Activated naive CD4-positive, alpha-beta T cell treated with anti-CD3 and anti-CD28 coated beads, Interleukin-2, amount 50 U/mL, for 24 hours (primary cell): ENCODE data around the gene LYAR.

Experiments used
- H3K27ac Mint-ChIP-seq: one replicate; pipeline ENCODE4 v1.8.0; 2021; ENCODE audit warnings: mild to moderate bottlenecking, mixed read lengths
- H3K27me3 Mint-ChIP-seq: one replicate; pipeline ENCODE4 v1.8.0; 2021; ENCODE audit warnings: mixed read lengths
- H3K36me3 Mint-ChIP-seq: one replicate; pipeline ENCODE4 v1.8.0; 2021; ENCODE audit warnings: mixed read lengths
- H3K4me1 Mint-ChIP-seq: one replicate; pipeline ENCODE4 v1.8.0; 2021; ENCODE audit warnings: mixed read lengths
- H3K4me3 Mint-ChIP-seq: one replicate; pipeline ENCODE4 v1.8.0; 2021; ENCODE audit warnings: mild to moderate bottlenecking, mixed read lengths
- H3K9me3 Mint-ChIP-seq: one replicate; pipeline ENCODE4 v1.8.0; 2021; ENCODE audit warnings: mixed read lengths

Gene LYAR

DNA sequence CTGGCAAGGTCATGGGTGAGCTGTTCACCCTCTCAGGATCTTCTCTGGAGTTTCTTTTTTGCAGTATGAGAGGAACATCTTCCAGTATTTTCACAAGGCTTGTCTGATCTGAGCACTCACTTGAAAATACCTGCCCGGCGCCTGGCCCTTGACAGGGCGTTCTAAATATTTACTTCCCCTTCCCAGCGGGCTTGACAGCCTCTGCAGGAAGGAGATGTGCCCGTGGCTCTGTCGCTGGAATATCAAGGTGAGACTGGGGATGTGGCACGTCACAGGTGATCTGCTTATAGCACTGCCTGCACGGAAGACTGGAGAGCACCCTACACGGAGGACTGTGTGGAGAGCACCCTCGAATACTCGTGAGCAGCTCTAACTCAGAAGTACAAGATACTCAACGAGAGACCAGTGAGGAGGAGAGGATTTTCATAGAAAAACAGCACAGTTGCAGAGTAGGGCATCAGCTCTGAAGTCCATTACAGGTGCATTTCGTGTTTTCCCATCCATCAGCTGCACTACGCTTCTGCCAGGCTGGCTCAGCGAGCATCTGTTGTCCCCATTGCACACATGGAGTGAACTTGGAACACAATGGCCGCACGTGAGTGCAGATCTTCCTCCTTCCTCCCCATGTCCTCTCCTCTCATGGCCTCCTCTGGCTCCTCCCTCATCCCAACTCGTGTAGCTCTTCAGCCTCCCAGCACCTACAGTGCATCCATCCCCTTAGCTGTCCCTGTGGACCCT lies 32.2 kb upstream of the LYAR start:
- Mint-ChIP-seq H3K4me1 (no peaks in the 10 kb centered on the region), H3K4me3 (no peak overlapping the region), H3K36me3 (peaks cover 5% of the 10 kb centered on the region), H3K27ac (no peak overlapping the region), H3K27me3 (no peaks in the 10 kb centered on the region), H3K9me3 (no peaks in the 10 kb centered on the region)

DNA sequence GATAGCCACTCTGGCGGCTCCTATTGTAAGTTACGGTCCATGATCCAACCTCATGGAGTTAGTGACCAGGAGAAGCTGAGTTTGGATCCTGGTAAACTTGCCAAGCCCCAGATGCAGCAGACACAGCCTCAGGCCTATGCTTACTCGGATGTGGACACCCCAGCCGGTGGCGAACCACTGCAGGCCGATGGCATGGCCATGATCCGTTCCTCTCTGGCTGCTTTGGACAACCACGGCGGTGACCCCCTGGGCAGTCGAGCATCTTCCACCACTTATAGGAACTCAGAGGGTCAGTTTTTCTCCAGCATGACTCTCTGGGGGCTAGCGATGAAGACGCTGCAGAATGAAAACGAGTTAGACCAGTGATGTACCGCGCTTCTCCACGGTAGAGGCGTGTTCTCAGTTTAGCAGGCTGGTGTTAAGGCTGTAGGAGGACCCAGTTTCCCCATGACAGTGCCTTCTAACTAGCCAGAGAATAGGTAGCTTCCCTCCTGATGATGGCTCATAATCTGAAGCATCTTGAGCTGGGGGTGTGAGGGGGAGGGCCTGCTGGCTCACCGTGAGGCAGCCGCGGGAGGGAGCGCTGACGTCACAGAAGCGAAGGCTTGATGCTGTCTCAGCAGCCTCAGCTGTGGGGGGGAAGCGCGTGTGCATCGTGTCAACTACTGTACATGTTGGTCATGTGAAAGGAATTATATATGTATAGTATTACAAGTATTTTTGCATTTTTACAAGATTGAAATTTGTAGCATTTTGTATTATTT lies 31.2 kb upstream of the LYAR start:
- H3K9me3 Mint-ChIP-seq: no peaks in the 10 kb centered on the region
- H3K27ac Mint-ChIP-seq: no peak overlapping the region
- no peak overlapping the region for H3K4me3 Mint-ChIP-seq
- no peaks in the 10 kb centered on the region for H3K27me3 Mint-ChIP-seq
- peaks cover 5% of the 10 kb centered on the region for H3K36me3 Mint-ChIP-seq
- no peaks in the 10 kb centered on the region for H3K4me1 Mint-ChIP-seq

DNA sequence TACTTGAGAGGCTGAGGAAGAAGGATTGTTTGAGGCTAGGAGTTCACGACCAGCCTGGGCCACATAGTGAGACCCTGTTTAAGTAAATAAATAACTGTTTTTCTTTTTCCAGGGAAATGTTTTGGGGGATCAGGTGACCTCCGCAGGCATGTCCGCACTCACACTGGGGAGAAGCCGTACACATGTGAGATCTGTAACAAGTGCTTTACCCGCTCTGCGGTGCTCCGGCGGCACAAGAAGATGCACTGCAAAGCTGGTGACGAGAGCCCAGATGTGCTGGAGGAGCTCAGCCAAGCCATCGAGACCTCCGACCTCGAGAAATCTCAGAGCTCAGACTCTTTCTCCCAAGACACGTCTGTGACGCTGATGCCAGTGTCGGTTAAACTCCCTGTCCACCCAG lies 30.6 kb upstream of the LYAR start:
- H3K4me1 Mint-ChIP-seq: no peaks in the 10 kb centered on the region
- no peaks in the 10 kb centered on the region for H3K9me3 Mint-ChIP-seq
- H3K27ac Mint-ChIP-seq: no peak overlapping the region
- no peaks in the 10 kb centered on the region for H3K27me3 Mint-ChIP-seq
- no peak overlapping the region for H3K4me3 Mint-ChIP-seq
- H3K36me3 Mint-ChIP-seq: peaks cover 5% of the 10 kb centered on the region

DNA sequence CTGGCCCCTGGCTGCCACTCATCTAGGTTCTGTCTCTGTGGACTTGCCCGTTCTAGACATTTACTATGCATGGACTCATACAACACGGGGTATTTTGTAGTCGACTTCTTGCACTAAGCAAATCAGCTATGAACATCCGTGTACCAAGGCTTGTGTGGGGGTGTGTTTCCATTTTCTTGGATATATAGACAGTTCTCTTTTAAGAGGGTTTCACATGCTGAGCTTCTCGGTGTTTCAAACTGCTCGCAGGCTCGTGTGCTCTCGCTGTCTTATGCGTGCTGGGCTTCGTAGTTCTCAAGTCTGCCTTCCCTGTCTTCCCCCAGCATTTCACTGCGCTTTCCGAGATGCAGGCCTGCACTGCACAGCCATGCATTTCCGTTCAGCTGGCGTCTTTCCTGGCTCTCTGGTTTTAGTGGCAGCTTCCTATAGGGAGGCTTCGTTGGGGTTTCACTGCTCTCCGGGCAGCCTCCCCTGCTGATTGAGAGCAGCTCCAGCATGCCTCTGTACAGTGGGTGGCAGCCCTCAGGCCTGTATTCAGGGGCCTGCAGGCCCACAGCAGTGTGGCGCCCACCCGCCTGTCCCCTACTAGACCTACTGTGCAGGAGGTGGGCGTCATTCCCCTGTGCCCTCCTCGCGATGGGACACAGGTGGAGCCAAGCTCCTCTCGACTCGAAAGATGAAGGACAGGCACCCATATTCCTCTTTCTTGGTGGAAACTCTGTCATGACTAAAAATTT lies 27.7 kb upstream of the LYAR start:
- no peaks in the 10 kb centered on the region for H3K27me3 Mint-ChIP-seq

DNA sequence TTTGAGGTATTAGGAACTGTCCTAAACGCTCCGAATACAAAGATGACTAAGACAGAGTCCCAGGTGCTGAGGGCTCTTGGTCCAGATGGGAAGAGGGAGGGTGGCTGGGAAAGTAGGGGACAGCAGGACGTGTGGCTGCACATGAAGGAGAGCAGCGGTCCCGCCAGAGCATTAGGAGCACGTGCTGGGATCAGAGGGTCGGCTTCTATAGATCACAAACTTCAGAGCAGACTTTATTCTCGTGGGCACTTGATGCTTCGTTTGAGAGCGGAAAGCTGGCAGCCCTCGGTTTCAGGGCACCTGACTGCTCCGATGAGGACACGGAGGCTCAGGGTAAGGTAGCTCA lies 26.2 kb upstream of the LYAR start:
- Mint-ChIP-seq H3K36me3 (peaks cover 5% of the 10 kb centered on the region), H3K4me1 (no peaks in the 10 kb centered on the region), H3K27ac (no peak overlapping the region), H3K4me3 (no peak overlapping the region), H3K9me3 (no peaks in the 10 kb centered on the region), H3K27me3 (no peaks in the 10 kb centered on the region)

More for the DNA sequence above, 27.7 kb upstream of the LYAR start:
- H3K4me1 Mint-ChIP-seq: no peaks in the 10 kb centered on the region
- no peak overlapping the region for H3K4me3 Mint-ChIP-seq
- no peaks in the 10 kb centered on the region for H3K9me3 Mint-ChIP-seq
- peaks cover 7% of the 10 kb centered on the region for H3K36me3 Mint-ChIP-seq
- H3K27ac Mint-ChIP-seq: peak overlapping the region; percentile 19

DNA sequence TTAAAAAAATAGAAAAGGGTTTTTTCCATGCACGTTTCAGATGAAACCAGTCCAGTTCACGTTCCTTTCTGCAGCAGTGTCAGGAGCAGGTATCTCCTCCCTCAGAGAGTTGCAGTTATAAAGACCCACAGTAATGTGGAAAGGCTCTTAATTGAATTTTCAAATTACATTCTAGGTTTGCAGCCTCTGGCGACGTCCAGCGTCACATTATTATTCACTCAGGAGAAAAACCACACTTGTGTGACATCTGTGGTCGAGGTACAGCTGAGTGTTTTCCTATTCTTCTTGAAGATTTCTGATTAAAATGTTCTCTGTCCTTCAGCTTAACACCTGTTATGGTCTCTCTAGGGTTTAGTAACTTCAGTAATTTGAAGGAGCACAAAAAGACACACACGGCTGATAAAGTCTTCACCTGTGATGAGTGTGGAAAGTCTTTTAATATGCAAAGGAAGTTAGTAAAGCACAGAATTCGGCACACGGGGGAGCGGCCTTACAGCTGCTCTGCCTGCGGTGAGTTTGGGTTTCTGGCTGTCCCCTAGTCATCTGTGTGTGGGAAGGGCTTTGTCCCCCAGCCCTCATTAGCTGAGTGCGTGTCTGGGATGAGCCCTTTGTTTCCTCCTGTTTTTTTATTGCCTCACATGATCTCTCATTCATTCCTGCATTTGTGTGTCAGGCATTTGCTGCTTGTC lies 25.7 kb upstream of the LYAR start:
- H3K9me3 Mint-ChIP-seq: no peaks in the 10 kb centered on the region
- H3K27ac Mint-ChIP-seq: no peak overlapping the region
- H3K36me3 Mint-ChIP-seq: peaks cover 2% of the 10 kb centered on the region

DNA sequence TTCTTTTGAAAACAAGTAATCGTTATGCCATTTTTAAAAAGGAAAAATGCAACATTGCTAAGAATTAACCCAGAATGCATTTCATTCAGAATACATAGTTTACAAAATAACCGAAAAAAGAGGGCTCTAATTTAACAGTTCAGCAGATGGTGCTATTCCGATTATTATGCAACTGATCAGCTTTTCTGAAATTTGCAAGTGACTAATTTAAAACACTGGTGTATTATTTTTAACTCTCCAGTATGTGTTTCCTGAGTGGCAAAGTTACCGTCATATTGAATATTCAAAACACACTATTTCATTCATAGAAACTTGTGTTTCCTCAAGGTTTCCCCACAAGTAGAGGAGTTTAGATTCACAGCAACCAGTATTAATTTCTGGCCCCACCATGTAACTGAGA lies 21.2 kb upstream of the LYAR start:
- H3K4me3 Mint-ChIP-seq: no peak overlapping the region
- no peak overlapping the region for H3K27ac Mint-ChIP-seq
- H3K36me3 Mint-ChIP-seq: peaks cover 4% of the 10 kb centered on the region
- no peaks in the 10 kb centered on the region for H3K4me1 Mint-ChIP-seq
- no peaks in the 10 kb centered on the region for H3K9me3 Mint-ChIP-seq
- no peaks in the 10 kb centered on the region for H3K27me3 Mint-ChIP-seq

More for the DNA sequence above, 25.7 kb upstream of the LYAR start:
- Mint-ChIP-seq H3K4me1 (no peaks in the 10 kb centered on the region), H3K4me3 (no peak overlapping the region), H3K27me3 (no peaks in the 10 kb centered on the region)

DNA sequence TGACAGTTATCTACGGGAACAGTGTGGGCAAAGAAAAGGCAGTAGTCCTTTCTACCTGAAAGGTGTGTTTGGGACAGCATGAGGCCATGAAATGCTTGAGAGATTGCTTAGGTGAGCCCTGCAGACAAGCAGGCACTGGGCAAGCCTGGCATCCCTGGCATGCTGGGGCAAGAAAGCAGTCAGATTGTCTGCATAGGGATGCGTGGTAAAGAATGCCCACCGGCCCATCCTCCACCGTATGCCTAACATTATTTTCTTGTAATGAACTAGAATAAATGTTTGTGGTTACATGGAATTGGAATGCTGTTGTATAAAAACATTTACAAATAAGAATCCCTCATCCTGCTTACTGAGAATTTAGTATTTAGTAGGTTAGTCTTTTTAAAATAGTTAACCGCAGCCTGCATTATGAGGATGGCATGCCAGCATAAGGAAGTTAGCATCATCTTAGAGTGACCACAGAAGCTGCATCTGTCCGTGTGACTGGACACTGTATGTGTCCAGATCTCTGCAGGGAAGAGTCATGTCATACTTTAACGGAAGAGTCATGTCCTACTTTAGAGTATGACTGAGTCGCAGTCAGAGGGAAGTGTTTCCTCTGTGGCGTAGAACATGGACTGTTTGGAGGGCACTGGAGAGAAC lies 19.0 kb upstream of the LYAR start:
- peaks cover 4% of the 10 kb centered on the region for H3K4me1 Mint-ChIP-seq
- H3K27ac Mint-ChIP-seq: no peak overlapping the region
- no peaks in the 10 kb centered on the region for H3K9me3 Mint-ChIP-seq
- no peak overlapping the region for H3K4me3 Mint-ChIP-seq
- peaks cover 9% of the 10 kb centered on the region for H3K36me3 Mint-ChIP-seq
- H3K27me3 Mint-ChIP-seq: no peaks in the 10 kb centered on the region

DNA sequence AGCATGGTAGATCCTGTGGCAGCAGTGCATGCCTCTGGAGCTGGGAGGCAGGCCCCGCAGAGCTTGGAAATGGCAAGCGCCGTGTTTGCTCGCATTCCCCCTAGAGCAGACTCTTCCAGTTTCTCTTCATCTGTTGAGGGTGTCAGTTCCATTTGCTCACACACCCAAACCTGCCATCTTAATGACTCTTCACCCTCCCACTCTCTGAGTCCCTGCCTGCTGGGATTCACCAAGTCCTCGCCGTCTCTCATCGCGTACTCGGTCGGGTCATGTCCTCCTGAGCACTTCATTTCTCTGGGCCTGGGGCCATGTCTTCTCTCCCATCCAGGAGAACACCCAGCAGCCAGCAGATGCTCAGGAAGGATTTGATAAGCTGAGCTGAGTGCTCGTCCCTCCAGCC lies 17.0 kb upstream of the LYAR start:
- Mint-ChIP-seq H3K9me3 (no peaks in the 10 kb centered on the region), H3K27ac (no peak overlapping the region), H3K36me3 (peaks cover 12% of the 10 kb centered on the region), H3K4me1 (peaks cover 9% of the 10 kb centered on the region), H3K4me3 (no peak overlapping the region), H3K27me3 (no peaks in the 10 kb centered on the region)

DNA sequence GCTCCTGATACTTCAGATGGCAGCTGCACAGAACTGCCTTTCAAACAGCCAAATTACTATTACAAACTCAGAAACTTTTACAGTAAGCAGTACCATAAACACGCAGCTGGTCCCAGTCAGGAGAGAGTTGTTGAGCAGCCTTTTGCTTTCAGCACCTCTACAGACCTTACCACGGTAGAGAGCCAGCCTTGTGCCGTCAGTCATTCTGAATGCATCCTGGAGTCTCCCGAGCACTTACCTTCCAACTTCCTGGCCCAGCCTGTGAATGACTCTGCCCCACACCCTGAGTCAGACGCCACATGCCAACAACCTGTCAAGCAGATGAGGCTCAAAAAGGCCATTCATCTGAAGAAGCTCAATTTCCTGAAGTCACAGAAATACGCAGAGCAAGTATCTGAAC lies 12.5 kb upstream of the LYAR start:
- H3K4me3 Mint-ChIP-seq: no peak overlapping the region
- peaks cover 27% of the 10 kb centered on the region for H3K4me1 Mint-ChIP-seq
- H3K36me3 Mint-ChIP-seq: peaks cover 14% of the 10 kb centered on the region
- no peaks in the 10 kb centered on the region for H3K27me3 Mint-ChIP-seq
- H3K27ac Mint-ChIP-seq: peak overlapping the region; percentile 26
- no peaks in the 10 kb centered on the region for H3K9me3 Mint-ChIP-seq

DNA sequence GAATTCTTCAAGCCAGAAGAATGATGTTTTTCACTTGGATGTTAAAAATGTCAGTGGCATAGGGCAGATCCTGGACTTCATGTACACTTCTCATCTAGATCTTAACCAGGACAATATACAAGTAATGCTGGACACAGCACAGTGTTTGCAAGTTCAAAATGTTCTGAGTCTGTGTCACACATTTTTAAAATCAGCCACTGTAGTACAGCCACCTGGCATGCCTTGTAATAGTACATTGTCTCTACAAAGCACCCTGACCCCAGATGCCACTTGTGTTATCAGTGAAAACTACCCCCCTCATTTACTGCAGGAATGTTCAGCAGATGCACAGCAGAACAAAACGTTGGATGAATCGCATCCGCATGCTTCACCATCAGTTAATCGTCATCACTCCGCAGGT lies 12.0 kb upstream of the LYAR start:
- H3K9me3 Mint-ChIP-seq: no peaks in the 10 kb centered on the region
- H3K4me1 Mint-ChIP-seq: peaks cover 27% of the 10 kb centered on the region
- no peak overlapping the region for H3K4me3 Mint-ChIP-seq
- H3K36me3 Mint-ChIP-seq: peaks cover 14% of the 10 kb centered on the region
- H3K27ac Mint-ChIP-seq: no peak overlapping the region
- no peaks in the 10 kb centered on the region for H3K27me3 Mint-ChIP-seq

DNA sequence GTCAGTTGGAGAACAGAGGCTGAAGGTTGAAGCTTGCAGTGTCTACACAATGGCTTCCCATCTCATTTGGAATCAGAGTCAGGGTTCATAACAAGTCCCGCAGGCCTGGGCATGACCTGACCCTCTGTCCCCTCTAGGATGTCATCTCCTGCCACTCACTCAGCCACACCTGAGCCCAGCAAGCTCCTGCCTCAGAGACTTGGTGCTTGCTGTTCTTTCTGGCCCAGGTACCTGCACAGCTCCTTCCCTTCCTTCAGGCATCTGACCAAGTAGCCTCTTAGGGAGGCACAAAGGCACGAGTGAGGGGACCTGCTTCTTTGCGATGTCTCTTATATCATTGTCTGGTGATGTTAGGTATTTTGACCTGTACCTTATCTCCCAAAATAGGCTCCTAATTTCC lies 9.1 kb upstream of the LYAR start:
- Mint-ChIP-seq H3K27me3 (no peaks in the 10 kb centered on the region), H3K4me1 (peaks cover 44% of the 10 kb centered on the region), H3K4me3 (no peak overlapping the region), H3K9me3 (no peaks in the 10 kb centered on the region), H3K36me3 (peaks cover 14% of the 10 kb centered on the region), H3K27ac (no peak overlapping the region)

DNA sequence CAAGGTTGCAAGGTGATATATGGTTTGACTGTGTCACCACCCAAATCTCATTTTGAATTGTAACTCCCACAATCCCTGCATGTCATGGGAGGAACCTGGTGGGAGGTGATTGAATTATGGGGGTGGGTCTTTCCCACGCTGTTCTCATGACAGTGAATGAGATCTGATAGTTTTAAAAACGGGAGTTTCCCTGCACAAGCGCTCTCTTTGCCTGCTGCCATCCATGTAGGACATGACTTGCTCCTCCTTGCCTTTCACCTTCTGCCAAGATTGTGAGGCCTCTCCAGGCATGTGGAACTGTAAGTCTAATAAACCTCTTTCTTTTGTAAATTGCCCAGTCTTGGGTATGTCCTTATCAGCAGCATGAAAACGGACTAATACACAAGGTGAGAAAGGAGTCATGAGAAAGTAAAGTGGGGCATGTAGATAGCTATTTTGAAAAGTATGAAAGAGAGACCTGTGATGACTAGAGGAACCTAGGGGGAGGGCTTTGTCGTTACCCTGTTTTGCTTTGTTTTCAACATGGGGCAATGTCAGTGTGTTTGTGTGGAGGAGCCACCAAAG lies 6.4 kb upstream of the LYAR start:
- Mint-ChIP-seq H3K9me3 (no peaks in the 10 kb centered on the region), H3K4me1 (peaks cover 61% of the 10 kb centered on the region), H3K4me3 (no peak overlapping the region), H3K27ac (no peak overlapping the region), H3K27me3 (no peaks in the 10 kb centered on the region), H3K36me3 (peaks cover 10% of the 10 kb centered on the region)

DNA sequence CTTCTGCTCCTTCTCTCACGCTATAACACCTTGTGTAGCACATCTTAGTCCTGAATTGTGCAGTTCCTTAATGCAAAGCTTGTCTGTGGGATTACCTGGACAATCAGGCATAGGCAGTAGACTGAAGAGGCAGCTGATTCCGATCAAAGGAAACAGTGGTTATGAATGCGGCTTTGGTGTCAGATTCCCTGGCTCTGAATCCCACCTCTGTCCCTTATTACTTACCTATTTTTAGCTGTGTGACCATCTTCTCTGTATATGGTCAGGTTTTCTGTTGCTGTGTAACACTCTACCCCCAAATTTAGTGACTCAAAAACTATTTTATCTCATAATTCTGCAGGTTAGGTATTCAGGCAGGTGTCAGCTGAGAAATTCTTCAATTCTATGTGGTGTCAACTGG lies 3.3 kb upstream of the LYAR start:
- H3K4me1 Mint-ChIP-seq: peaks cover 66% of the 10 kb centered on the region
- H3K27me3 Mint-ChIP-seq: no peaks in the 10 kb centered on the region
- no peaks in the 10 kb centered on the region for H3K9me3 Mint-ChIP-seq
- H3K27ac Mint-ChIP-seq: no peak overlapping the region
- H3K36me3 Mint-ChIP-seq: peaks cover 9% of the 10 kb centered on the region
- no peak overlapping the region for H3K4me3 Mint-ChIP-seq

DNA sequence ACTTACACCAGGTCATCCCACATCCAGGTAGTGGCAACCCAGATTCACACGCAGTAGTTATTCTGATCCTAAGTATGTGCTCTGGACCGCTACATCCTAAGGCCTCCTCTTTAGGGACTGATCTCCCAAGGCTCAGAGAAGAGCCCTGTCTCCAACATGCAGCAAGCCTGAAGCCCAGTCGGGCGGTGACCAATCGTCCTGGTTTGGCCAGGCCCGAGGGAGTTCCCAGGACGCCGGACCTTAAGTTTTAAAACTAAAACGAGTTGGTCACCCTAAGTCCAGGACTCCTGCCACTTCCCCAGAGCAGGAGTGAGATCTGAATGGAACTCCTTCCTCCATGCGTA lies 385 bp downstream of the LYAR start:
- Mint-ChIP-seq H3K36me3 (peaks cover 3% of the 10 kb centered on the region), H3K27me3 (no peaks in the 10 kb centered on the region), H3K4me1 (peaks cover 62% of the 10 kb centered on the region), H3K9me3 (no peaks in the 10 kb centered on the region), H3K27ac (peak overlapping the region; percentile 91), H3K4me3 (peak overlapping the region; percentile 93)
